Vagina (tissue), 2 donors: ENCODE data around the gene CLIC3. TPM values are rescaled to one million over a fixed set of nuclear protein-coding genes. Genes with fewer than 3 reads are reported as not detected.

ENCODE experiments used
- DNase-seq, 2 donors: peaks; one replicate each; pipeline ENCODE4 v3.0.0-alpha.2; 2017; ENCODE audit errors: extremely low spot score in 2 of 2
- H3K27ac ChIP-seq: fragments of 200-600 bp; sonication (generic); one replicate; pipeline ENCODE4 v1.5.1; 2019
- H3K27me3 ChIP-seq: fragments of 200-600 bp; sonication (generic); one replicate; pipeline ENCODE4 v1.5.1; 2019
- H3K36me3 ChIP-seq, 2 donors: fragments of 200-600 bp; sonication (generic); one replicate each; pipeline ENCODE4 v1.5.1; 2017 to 2019
- H3K4me1 ChIP-seq: fragments of 200-600 bp; sonication (generic); one replicate; pipeline ENCODE4 v1.5.1; 2019
- H3K4me3 ChIP-seq, 2 donors: fragments of 200-600 bp; sonication (generic); 1 replicate in 1 of 2; 2 replicates in 1 of 2; pipeline ENCODE4 v1.5.1; 2016 to 2019
- H3K9me3 ChIP-seq: fragments of 200-600 bp; sonication (generic); one replicate; pipeline ENCODE4 v1.5.1; 2019
- CTCF ChIP-seq, 3 experiments: fragments of 450-650 bp in 2 of 3; fragments of 200-600 bp in 1 of 3; sonication (generic) in 1 of 3; IDR thresholded peaks; one replicate each; pipeline ENCODE4 v1.5.1; 2017 to 2019; ENCODE audit warnings: antibody characterized with exemption in 3 of 3, mild to moderate bottlenecking in 2 of 3, moderate library complexity in 2 of 3
- POLR2A ChIP-seq, 2 donors: fragments of 450-650 bp; IDR thresholded peaks; one replicate each; pipeline ENCODE4 v1.6.1; 2017; ENCODE audit warnings: antibody characterized with exemption in 2 of 2, mild to moderate bottlenecking in 2 of 2, moderate library complexity in 2 of 2
- POLR2AphosphoS5 ChIP-seq, 2 donors: sonication (generic); formaldehyde crosslinking; IDR thresholded peaks; one replicate each; pipeline ENCODE4 v1.9.0; 2017; ENCODE audit warnings: antibody characterized with exemption in 2 of 2, mild to moderate bottlenecking in 2 of 2, low read depth in 1 of 2; ENCODE audit not compliant: insufficient read depth in 1 of 2
- intact Hi-C: fragments of 100-400 bp; cut with DNase I; formaldehyde crosslinking; loops from one replicate; pipeline ENCODE4 v1.15.1; 2023
- total RNA-seq: library from RNA; depleted of rRNA; stranded (reverse); fragments of >200 nt; gene quantifications from one replicate; pipeline ENCODE4 v1.2.3, GENCODE V29; 2016

The CLIC3 gene
- total RNA-seq, 1 donor from 2014 or later = 23.6 TPM

GRCh38 chr9:137017071-137017470 is 20.7 kb upstream of the CLIC3 start:
- H3K4me1 ChIP-seq = no peaks in the 10 kb centered on the region
- no peaks in the 10 kb centered on the region for H3K27me3 ChIP-seq
- no peak overlapping the region for H3K4me3 ChIP-seq
- no peak for DNase-seq
- H3K36me3 ChIP-seq = peaks cover 0 to 20% of the 10 kb centered on the region in 2 donors
- TF ChIP-seq POLR2AphosphoS5 (IDR thresholded peaks at IDR 0.05; ENCODE audit: insufficient read depth in 1 of 2, low read depth in 1 of 2) (no peak), CTCF (IDR thresholded peaks at IDR 0.05) (no peak), POLR2A (IDR thresholded peaks at IDR 0.05) (no peak)
- intact Hi-C loops = no loop called here
- H3K27ac ChIP-seq = no peak overlapping the region
- no peaks in the 10 kb centered on the region for H3K9me3 ChIP-seq

DNA sequence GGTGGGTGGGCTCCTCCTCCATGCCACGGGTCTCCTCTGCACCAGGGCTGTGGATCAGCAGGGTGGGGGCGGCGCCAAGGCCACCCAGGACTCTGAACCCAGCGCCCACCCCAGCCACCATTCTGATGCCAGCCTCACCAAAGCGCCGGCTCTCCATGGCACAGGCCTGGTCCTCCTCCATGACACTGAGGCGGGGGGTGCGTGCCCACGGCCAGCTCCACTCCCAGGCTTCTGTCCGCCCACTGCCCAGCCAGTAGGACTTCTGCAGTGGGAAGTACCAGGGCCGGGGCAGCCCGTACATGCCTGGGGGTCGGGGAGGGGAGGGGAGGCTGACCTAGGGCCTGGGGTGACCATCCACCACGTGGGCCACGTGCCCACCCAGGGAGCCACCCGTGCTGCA is 20.1 kb upstream of the CLIC3 start:
- intact Hi-C loops = no loop called here
- TF ChIP-seq POLR2A (IDR thresholded peaks at IDR 0.05) (no peak), CTCF (IDR thresholded peaks at IDR 0.05) (no peak), POLR2AphosphoS5 (IDR thresholded peaks at IDR 0.05; ENCODE audit: insufficient read depth in 1 of 2, low read depth in 1 of 2) (no peak)
- Histone ChIP-seq H3K4me3 (no peak overlapping the region), H3K27ac (no peak overlapping the region), H3K9me3 (no peaks in the 10 kb centered on the region), H3K27me3 (no peaks in the 10 kb centered on the region), H3K4me1 (no peaks in the 10 kb centered on the region), H3K36me3 (peaks cover 0 to 20% of the 10 kb centered on the region in 2 donors)
- DNase-seq = no peak

DNA sequence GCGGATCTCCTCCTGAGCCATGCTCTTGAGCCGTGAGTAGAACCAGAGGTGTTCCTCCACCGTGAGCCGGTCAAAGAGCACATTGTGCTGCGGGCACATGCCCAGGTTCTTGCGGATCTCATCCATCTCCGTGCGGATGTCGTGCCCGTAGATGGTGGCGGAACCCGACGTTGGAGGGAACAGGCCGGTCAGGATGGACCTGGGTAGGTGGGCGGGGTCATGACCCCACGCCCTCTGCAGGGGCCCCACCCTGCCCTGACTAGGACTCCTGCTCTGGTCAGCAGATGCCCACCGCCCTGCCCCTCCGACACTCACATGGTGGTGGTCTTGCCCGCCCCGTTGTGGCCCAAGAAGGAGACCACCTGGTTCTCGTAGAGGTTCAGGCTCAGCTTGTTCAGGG is 19.6 kb upstream of the CLIC3 start:
- Histone ChIP-seq H3K9me3 (no peaks in the 10 kb centered on the region), H3K36me3 (peaks cover 0 to 20% of the 10 kb centered on the region in 2 donors), H3K4me1 (no peaks in the 10 kb centered on the region), H3K27me3 (no peaks in the 10 kb centered on the region), H3K27ac (no peak overlapping the region), H3K4me3 (no peak overlapping the region)
- TF ChIP-seq POLR2AphosphoS5 (IDR thresholded peaks at IDR 0.05; ENCODE audit: insufficient read depth in 1 of 2, low read depth in 1 of 2) (no peak), POLR2A (IDR thresholded peaks at IDR 0.05) (no peak), CTCF (IDR thresholded peaks at IDR 0.05) (no peak)
- no peak for DNase-seq
- intact Hi-C loops = no loop called here

DNA sequence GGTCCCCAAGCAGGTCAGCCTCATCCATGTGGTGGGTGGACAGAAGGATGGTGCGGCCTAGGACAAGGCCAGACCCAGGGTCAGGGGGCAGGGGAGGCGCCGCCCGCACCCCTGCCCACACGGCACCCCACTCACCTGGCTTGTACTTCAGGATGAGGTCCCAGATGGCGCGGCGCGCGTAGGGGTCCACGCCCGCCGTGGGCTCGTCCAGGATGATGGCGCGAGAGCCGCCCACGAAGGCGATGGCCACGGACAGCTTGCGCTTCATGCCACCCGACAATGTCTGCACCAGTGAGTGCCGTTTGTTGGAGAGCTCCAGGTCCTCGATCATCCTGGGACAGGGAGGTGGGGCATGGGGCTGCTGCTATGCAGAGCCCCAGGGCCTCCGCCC is 19.2 kb upstream of the CLIC3 start:
- no peak for TF ChIP-seq CTCF (IDR thresholded peaks at IDR 0.05)
- no peak for TF ChIP-seq POLR2AphosphoS5 (IDR thresholded peaks at IDR 0.05; ENCODE audit: insufficient read depth in 1 of 2, low read depth in 1 of 2)
- no peak for TF ChIP-seq POLR2A (IDR thresholded peaks at IDR 0.05)
- Histone ChIP-seq H3K27me3 (no peaks in the 10 kb centered on the region), H3K9me3 (no peaks in the 10 kb centered on the region), H3K27ac (no peak overlapping the region), H3K36me3 (peaks cover 0 to 20% of the 10 kb centered on the region in 2 donors), H3K4me3 (no peak overlapping the region), H3K4me1 (no peaks in the 10 kb centered on the region)
- DNase-seq = no peak
- intact Hi-C loops = no loop called here

DNA sequence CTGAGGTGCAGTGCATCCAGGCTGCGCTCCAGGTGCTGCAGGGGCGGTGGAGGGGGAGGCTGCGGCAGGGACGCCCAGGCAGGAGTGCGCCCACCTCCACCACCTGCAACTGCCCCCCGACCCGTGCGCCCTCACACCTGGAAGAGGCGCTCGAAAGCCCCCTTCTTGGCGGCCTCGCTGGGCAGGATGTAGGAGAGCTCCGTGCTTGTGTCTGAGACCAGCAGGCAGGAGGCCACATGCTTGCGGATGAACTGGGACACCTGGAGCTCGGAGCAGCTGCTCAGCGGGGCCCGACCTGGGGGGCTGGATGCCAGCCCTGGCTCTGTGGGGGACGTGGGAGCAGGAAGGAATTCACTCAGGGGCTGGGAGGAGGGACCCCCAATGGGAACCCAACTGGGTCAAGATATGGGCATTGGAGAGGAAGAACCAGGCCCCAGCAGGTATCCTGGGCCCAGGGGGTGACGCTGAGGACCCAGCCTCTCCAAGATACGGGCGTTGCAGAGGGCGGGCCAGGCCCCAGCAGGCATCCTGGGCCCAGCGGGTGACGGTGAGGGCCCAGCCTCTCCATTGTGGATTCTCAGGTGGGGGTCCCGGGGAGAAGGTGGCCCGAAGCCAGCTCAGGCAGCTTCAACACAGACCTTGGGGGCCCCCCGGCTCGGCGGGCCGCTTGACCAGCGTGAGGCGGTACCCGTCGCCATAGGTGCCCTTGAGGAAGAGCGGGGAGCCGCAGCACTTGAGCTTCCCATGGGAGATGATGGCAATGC is 18.6 kb upstream of the CLIC3 start:
- peaks cover 0 to 20% of the 10 kb centered on the region in 2 donors for H3K36me3 ChIP-seq
- intact Hi-C loops = no loop called here
- no peak overlapping the region for H3K27ac ChIP-seq
- H3K9me3 ChIP-seq = no peaks in the 10 kb centered on the region
- H3K27me3 ChIP-seq = no peaks in the 10 kb centered on the region
- DNase-seq = no peak
- H3K4me1 ChIP-seq = no peaks in the 10 kb centered on the region
- H3K4me3 ChIP-seq = no peak overlapping the region
- no peak for TF ChIP-seq POLR2AphosphoS5 (IDR thresholded peaks at IDR 0.05; ENCODE audit: insufficient read depth in 1 of 2, low read depth in 1 of 2)
- no peak for TF ChIP-seq POLR2A (IDR thresholded peaks at IDR 0.05)
- no peak for TF ChIP-seq CTCF (IDR thresholded peaks at IDR 0.05)
